ENCODE measurements around the gene KDM2B. TPM values are rescaled to one million over a fixed set of nuclear protein-coding genes. Genes with fewer than 3 reads are reported as not detected.

The KDM2B gene
- total RNA-seq, 1 experiment from 2014 or later, result 49.3 TPM

DNA sequence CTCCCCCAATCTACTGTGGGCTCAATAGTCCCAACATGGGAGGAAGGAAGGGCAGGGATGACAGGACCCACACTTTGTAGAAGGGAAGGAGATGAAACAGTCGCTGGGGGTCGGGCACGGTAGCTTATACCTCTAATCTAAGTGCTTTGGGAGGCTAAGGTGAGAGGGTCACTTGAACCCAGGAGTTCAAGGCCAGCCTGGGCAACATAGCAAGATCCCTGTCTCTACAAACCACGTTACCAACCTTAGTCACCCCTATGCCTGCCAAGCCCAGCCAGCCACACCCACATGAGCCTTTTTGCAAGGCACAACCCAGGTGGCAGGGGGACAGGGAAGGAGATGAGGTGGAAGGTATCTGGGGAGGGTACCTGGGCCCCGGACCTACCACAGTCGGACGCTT is 31.7 kb downstream of the KDM2B start:
- intact Hi-C loops (cut with micrococcal nuclease; ENCODE audit: unreplicated experiment), result no loop called here

GRCh38 chr12:121545480-121545879 is 35.3 kb downstream of the KDM2B start:
- ChIA-PET POLR2A (ENCODE audit: low non-redundant PET) (no interaction called here), CTCF (interaction anchor here (0.6 kb wide), 1 partner anchor 560 kb away, joined by 4 read pairs; no protein-coding TSS in a partner anchor)
- no peak for TF ChIP-seq EZH2 (IDR thresholded peaks at IDR 0.05; ENCODE audit: borderline replicate concordance, low read depth, low read length, poor library complexity, severe bottlenecking)
- TF ChIP-seq, protein P1, sequence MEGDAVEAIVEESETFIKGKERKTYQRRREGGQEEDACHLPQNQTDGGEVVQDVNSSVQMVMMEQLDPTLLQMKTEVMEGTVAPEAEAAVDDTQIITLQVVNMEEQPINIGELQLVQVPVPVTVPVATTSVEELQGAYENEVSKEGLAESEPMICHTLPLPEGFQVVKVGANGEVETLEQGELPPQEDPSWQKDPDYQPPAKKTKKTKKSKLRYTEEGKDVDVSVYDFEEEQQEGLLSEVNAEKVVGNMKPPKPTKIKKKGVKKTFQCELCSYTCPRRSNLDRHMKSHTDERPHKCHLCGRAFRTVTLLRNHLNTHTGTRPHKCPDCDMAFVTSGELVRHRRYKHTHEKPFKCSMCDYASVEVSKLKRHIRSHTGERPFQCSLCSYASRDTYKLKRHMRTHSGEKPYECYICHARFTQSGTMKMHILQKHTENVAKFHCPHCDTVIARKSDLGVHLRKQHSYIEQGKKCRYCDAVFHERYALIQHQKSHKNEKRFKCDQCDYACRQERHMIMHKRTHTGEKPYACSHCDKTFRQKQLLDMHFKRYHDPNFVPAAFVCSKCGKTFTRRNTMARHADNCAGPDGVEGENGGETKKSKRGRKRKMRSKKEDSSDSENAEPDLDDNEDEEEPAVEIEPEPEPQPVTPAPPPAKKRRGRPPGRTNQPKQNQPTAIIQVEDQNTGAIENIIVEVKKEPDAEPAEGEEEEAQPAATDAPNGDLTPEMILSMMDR (conservative IDR thresholded peaks at IDR 0.05; ENCODE audit: low read depth, low read length), result no peak
- no peak overlapping the region for H3K4me3 ChIP-seq (ENCODE audit: low read depth, low read length, poor library complexity, severe bottlenecking)
- no peak overlapping the region for H3K27ac ChIP-seq (ENCODE audit: low read depth, low read length, poor library complexity, severe bottlenecking)
- H3K4me1 ChIP-seq (ENCODE audit: insufficient read depth, low read length, poor library complexity, severe bottlenecking), result no peaks in the 10 kb centered on the region
- no peaks in the 10 kb centered on the region for H3K27me3 ChIP-seq (replicated peaks; ENCODE audit: insufficient read depth, low read depth, low read length, poor library complexity)
- BruUV-seq (replicated peaks), result no TSS peak
- no peak for DNase-seq (ENCODE audit: low spot score)
- no peaks in the 10 kb centered on the region for H3K9me3 ChIP-seq (ENCODE audit: low read depth, low read length, poor library complexity, severe bottlenecking)
- intact Hi-C loops (cut with micrococcal nuclease; ENCODE audit: unreplicated experiment), result no loop called here
- peaks cover 11% of the 10 kb centered on the region for H3K36me3 ChIP-seq (ENCODE audit: insufficient read depth, low read length, poor library complexity, severe bottlenecking)

More for the DNA sequence above, 31.7 kb downstream of the KDM2B start:
- no peak overlapping the region for H3K4me3 ChIP-seq (ENCODE audit: low read depth, low read length, poor library complexity, severe bottlenecking)
- H3K27me3 ChIP-seq (replicated peaks; ENCODE audit: insufficient read depth, low read depth, low read length, poor library complexity), result no peaks in the 10 kb centered on the region
- ChIA-PET CTCF (no interaction called here), POLR2A (ENCODE audit: low non-redundant PET) (no interaction called here)
- TF ChIP-seq, protein P1 (conservative IDR thresholded peaks at IDR 0.05; ENCODE audit: low read depth, low read length), result no peak
- no peak for TF ChIP-seq EZH2 (IDR thresholded peaks at IDR 0.05; ENCODE audit: borderline replicate concordance, low read depth, low read length, poor library complexity, severe bottlenecking)
- no TSS peak for BruUV-seq (replicated peaks)
- DNase-seq (ENCODE audit: low spot score), result no peak
- no peaks in the 10 kb centered on the region for H3K9me3 ChIP-seq (ENCODE audit: low read depth, low read length, poor library complexity, severe bottlenecking)
- H3K36me3 ChIP-seq (ENCODE audit: insufficient read depth, low read length, poor library complexity, severe bottlenecking), result peaks cover 11% of the 10 kb centered on the region
- H3K27ac ChIP-seq (ENCODE audit: low read depth, low read length, poor library complexity, severe bottlenecking), result no peak overlapping the region
- no peaks in the 10 kb centered on the region for H3K4me1 ChIP-seq (ENCODE audit: insufficient read depth, low read length, poor library complexity, severe bottlenecking)

DNA sequence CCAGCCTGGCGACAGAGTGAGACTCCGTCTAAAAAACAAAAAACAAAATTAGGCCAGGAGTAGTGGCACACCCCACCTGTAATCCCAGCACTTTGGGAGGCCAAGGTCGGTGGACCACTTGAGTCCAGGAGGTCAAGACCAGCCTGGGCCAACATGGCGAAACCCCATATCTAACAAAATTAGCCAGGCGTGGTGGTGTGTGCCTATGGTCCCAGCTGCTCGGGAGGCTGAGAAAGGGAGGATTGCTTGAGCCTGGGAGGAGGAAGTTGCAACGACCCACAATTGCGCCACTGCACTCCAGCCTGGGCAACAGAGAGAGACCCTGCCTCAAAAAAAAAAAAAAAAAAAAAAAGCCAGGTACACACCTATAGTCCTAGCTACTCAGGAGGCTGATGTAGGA is 37.0 kb downstream of the KDM2B start:
- intact Hi-C loops (cut with micrococcal nuclease; ENCODE audit: unreplicated experiment), result no loop called here
- Histone ChIP-seq H3K27me3 (replicated peaks; ENCODE audit: insufficient read depth, low read depth, low read length, poor library complexity) (no peaks in the 10 kb centered on the region), H3K27ac (ENCODE audit: low read depth, low read length, poor library complexity, severe bottlenecking) (no peak overlapping the region), H3K4me1 (ENCODE audit: insufficient read depth, low read length, poor library complexity, severe bottlenecking) (no peaks in the 10 kb centered on the region), H3K4me3 (ENCODE audit: low read depth, low read length, poor library complexity, severe bottlenecking) (no peak overlapping the region), H3K36me3 (ENCODE audit: insufficient read depth, low read length, poor library complexity, severe bottlenecking) (peaks cover 5% of the 10 kb centered on the region), H3K9me3 (ENCODE audit: low read depth, low read length, poor library complexity, severe bottlenecking) (no peaks in the 10 kb centered on the region)
- ChIA-PET CTCF (no interaction called here), POLR2A (ENCODE audit: low non-redundant PET) (no interaction called here)
- no TSS peak for BruUV-seq (replicated peaks)
- no peak for DNase-seq (ENCODE audit: low spot score)
- TF ChIP-seq EZH2 (IDR thresholded peaks at IDR 0.05; ENCODE audit: borderline replicate concordance, low read depth, low read length, poor library complexity, severe bottlenecking), result no peak
- TF ChIP-seq, protein P1 (conservative IDR thresholded peaks at IDR 0.05; ENCODE audit: low read depth, low read length), result no peak
